Stomach smooth muscle (tissue), 2 donors: ENCODE data around the gene FNTB.

ENCODE experiments used
- H3K27ac ChIP-seq: one replicate; pipeline ENCODE4 v1.7.0; 2013; ENCODE audit warnings: mild to moderate bottlenecking, low read length, inconsistent platforms
- H3K27me3 ChIP-seq, 2 donors: one replicate each; pipeline ENCODE4 v1.7.0; 2013; ENCODE audit warnings: low read length in 2 of 2; ENCODE audit not compliant: insufficient read depth in 2 of 2, control insufficient read depth in 1 of 2
- H3K36me3 ChIP-seq, 2 donors: one replicate each; pipeline ENCODE4 v1.7.0; 2013; ENCODE audit warnings: low read length in 2 of 2; ENCODE audit not compliant: control insufficient read depth in 2 of 2, insufficient read depth in 2 of 2
- H3K4me1 ChIP-seq: one replicate; pipeline ENCODE4 v1.7.0; 2013; ENCODE audit warnings: low read length; ENCODE audit not compliant: control insufficient read depth, insufficient read depth
- H3K4me3 ChIP-seq, 2 donors: one replicate each; pipeline ENCODE4 v1.7.0; 2013; ENCODE audit warnings: low read length in 2 of 2
- H3K9ac ChIP-seq, 2 donors: one replicate each; pipeline ENCODE4 v1.7.0; 2013; ENCODE audit warnings: low read length in 2 of 2, mild to moderate bottlenecking in 1 of 2
- H3K9me3 ChIP-seq, 2 donors: one replicate each; pipeline ENCODE4 v1.7.0; 2013; ENCODE audit warnings: low read length in 2 of 2; ENCODE audit not compliant: control insufficient read depth in 2 of 2
- donor health status: healthy.
- donor health status: Pancreatic carcinoma.

FNTB gene

GRCh38 chr14:65000898-65001591 lies 14.3 kb downstream of the FNTB start:
- peaks cover 5% of the 10 kb centered on the region for H3K4me1 ChIP-seq
- no peaks in the 10 kb centered on the region for H3K9me3 ChIP-seq
- peaks cover 0 to 7% of the 10 kb centered on the region in 2 donors for H3K36me3 ChIP-seq
- H3K4me3 ChIP-seq, result no peak overlapping the region
- H3K27ac ChIP-seq, result no peak overlapping the region
- H3K27me3 ChIP-seq, result no peaks in the 10 kb centered on the region
- H3K9ac ChIP-seq, result no peak overlapping the region

GRCh38 chr14:65001723-65002122 lies 15.0 kb downstream of the FNTB start:
- Histone ChIP-seq H3K4me3 (no peak overlapping the region), H3K27me3 (no peaks in the 10 kb centered on the region), H3K4me1 (peaks cover 5% of the 10 kb centered on the region), H3K9ac (no peak overlapping the region), H3K27ac (no peak overlapping the region), H3K36me3 (peaks cover 0 to 7% of the 10 kb centered on the region in 2 donors), H3K9me3 (no peaks in the 10 kb centered on the region)

- no peaks in the 10 kb centered on the region for H3K27me3 ChIP-seq
- H3K27ac ChIP-seq, result no peak overlapping the region
- H3K36me3 ChIP-seq, result peaks cover 0 to 9% of the 10 kb centered on the region in 2 donors
- no peak overlapping the region for H3K4me3 ChIP-seq
- H3K9ac ChIP-seq, result no peak overlapping the region
- no peaks in the 10 kb centered on the region for H3K9me3 ChIP-seq
- H3K4me1 ChIP-seq, result peaks cover 5% of the 10 kb centered on the region
These were observed 16.0 kb downstream of the FNTB start for GRCh38 chr14:65002586-65003210.

GRCh38 chr14:65003394-65003793 lies 16.7 kb downstream of the FNTB start:
- Histone ChIP-seq H3K9ac (no peak overlapping the region), H3K4me3 (no peak overlapping the region), H3K27ac (no peak overlapping the region), H3K27me3 (no peaks in the 10 kb centered on the region), H3K9me3 (no peaks in the 10 kb centered on the region), H3K4me1 (peaks cover 5% of the 10 kb centered on the region), H3K36me3 (peaks cover 0 to 11% of the 10 kb centered on the region in 2 donors)

- no peaks in the 10 kb centered on the region for H3K4me1 ChIP-seq
- no peaks in the 10 kb centered on the region for H3K9me3 ChIP-seq
- H3K27ac ChIP-seq, result no peak overlapping the region
- no peak overlapping the region for H3K4me3 ChIP-seq
- peaks cover 6 to 14% of the 10 kb centered on the region in 2 donors for H3K36me3 ChIP-seq
- H3K27me3 ChIP-seq, result no peaks in the 10 kb centered on the region
- H3K9ac ChIP-seq, result no peak overlapping the region
These were observed 19.6 kb downstream of the FNTB start for GRCh38 chr14:65006261-65006721.

GRCh38 chr14:65007202-65007601 lies 20.5 kb downstream of the FNTB start:
- Histone ChIP-seq H3K27me3 (no peaks in the 10 kb centered on the region), H3K4me1 (no peaks in the 10 kb centered on the region), H3K9ac (no peak overlapping the region), H3K9me3 (no peaks in the 10 kb centered on the region), H3K36me3 (peaks cover 11 to 16% of the 10 kb centered on the region in 2 donors), H3K27ac (no peak overlapping the region), H3K4me3 (no peak overlapping the region)

GRCh38 chr14:65010211-65010931 lies 23.7 kb downstream of the FNTB start:
- H3K4me1 ChIP-seq, result no peaks in the 10 kb centered on the region
- no peak overlapping the region for H3K27ac ChIP-seq
- H3K9me3 ChIP-seq, result no peaks in the 10 kb centered on the region
- H3K9ac ChIP-seq, result no peak overlapping the region
- no peak overlapping the region for H3K4me3 ChIP-seq
- no peaks in the 10 kb centered on the region for H3K27me3 ChIP-seq
- peaks cover 13 to 19% of the 10 kb centered on the region in 2 donors for H3K36me3 ChIP-seq

- Histone ChIP-seq H3K9ac (no peak overlapping the region), H3K9me3 (no peaks in the 10 kb centered on the region), H3K36me3 (peaks cover 14 to 22% of the 10 kb centered on the region in 2 donors), H3K4me1 (no peaks in the 10 kb centered on the region), H3K4me3 (no peak overlapping the region), H3K27me3 (no peaks in the 10 kb centered on the region), H3K27ac (no peak overlapping the region)
These were observed 24.8 kb downstream of the FNTB start for GRCh38 chr14:65011538-65011937.

- Histone ChIP-seq H3K27me3 (no peaks in the 10 kb centered on the region), H3K27ac (no peak overlapping the region), H3K9me3 (no peaks in the 10 kb centered on the region), H3K4me1 (no peaks in the 10 kb centered on the region), H3K36me3 (peaks cover 16 to 22% of the 10 kb centered on the region in 2 donors), H3K4me3 (no peak overlapping the region), H3K9ac (no peak overlapping the region)
These were observed 25.7 kb downstream of the FNTB start for GRCh38 chr14:65012353-65012752.

- Histone ChIP-seq H3K4me3 (no peak overlapping the region), H3K36me3 (peaks cover 10 to 17% of the 10 kb centered on the region in 2 donors), H3K4me1 (no peaks in the 10 kb centered on the region), H3K27me3 (no peaks in the 10 kb centered on the region), H3K9me3 (no peaks in the 10 kb centered on the region), H3K27ac (no peak overlapping the region), H3K9ac (no peak overlapping the region)
These were observed 28.7 kb downstream of the FNTB start for GRCh38 chr14:65015391-65015790.
